B cell (primary cell): ENCODE results near the gene PPL. TPM values are rescaled to one million over a fixed set of nuclear protein-coding genes. Genes with fewer than 3 reads are reported as not detected.

Experiments
- ATAC-seq: fragments of 200-7000 bp; cut with Tn5 transposase; one replicate; pipeline ENCODE4 v1.10.0; 2021; ENCODE audit warnings: low read depth, mild to moderate bottlenecking, moderate number of reproducible peaks, moderate library complexity
- CTCF ChIA-PET: fragments of 350-600 bp; sonication (Branson Sonifier 250); formaldehyde crosslinking; loops from one replicate; lab custom pipeline; 2021; ENCODE audit warnings: antibody characterized with exemption, inconsistent platforms; lab: Charles Lee
- POLR2A ChIA-PET: fragments of 350-600 bp; sonication (Branson Sonifier 250); formaldehyde crosslinking; loops from one replicate; lab custom pipeline; 2021; ENCODE audit warnings: antibody characterized with exemption; lab: Charles Lee
- DNase-seq: peaks from one replicate; pipeline ENCODE4 v3.0.0; 2013
- H2AFZ ChIP-seq: 2 replicates; pipeline ENCODE4 v1.6.1; 2012; ENCODE audit warnings: mild to moderate bottlenecking, low read depth, low read length; ENCODE audit not compliant: insufficient read depth, poor library complexity, severe bottlenecking
- H3K27ac ChIP-seq, 2 donors: 1 replicate in 1 of 2; 2 replicates in 1 of 2; pipeline ENCODE4 v1.5.1; 2012 to 2013; ENCODE audit warnings: low read length in 2 of 2, mild to moderate bottlenecking in 2 of 2, moderate library complexity in 1 of 2
- H3K27me3 ChIP-seq, 4 experiments: fragments of 200-600 bp in 1 of 4; sonication (generic) in 1 of 4; replicated peaks in 1 of 4; 1 replicate in 2 of 4; 2 replicates in 2 of 4; pipeline versions ENCODE4 v1.6.1 to v1.7.0; 2013 to 2016; ENCODE audit warnings: low read length in 3 of 4, mild to moderate bottlenecking in 2 of 4, mixed read lengths in 1 of 4, moderate library complexity in 1 of 4; ENCODE audit not compliant: insufficient read depth in 4 of 4, control insufficient read depth in 3 of 4; ENCODE audit errors: control extremely low read depth in 1 of 4
- H3K36me3 ChIP-seq, 2 experiments: replicated peaks in 1 of 2; 1 replicate in 1 of 2; 2 replicates in 1 of 2; pipeline versions ENCODE4 v1.6.1 to v1.7.1; 2013; ENCODE audit warnings: low read length in 1 of 2; ENCODE audit not compliant: insufficient read depth in 2 of 2, control insufficient read depth in 1 of 2; ENCODE audit errors: control extremely low read depth in 1 of 2, extremely low read depth in 1 of 2
- H3K4me1 ChIP-seq, 2 donors: fragments of 200-600 bp in 1 of 2; sonication (generic) in 1 of 2; 1 replicate in 1 of 2; 2 replicates in 1 of 2; pipeline versions ENCODE4 v1.5.1 to v1.6.1; 2013 to 2017; ENCODE audit warnings: low read length in 2 of 2; ENCODE audit not compliant: control insufficient read depth in 2 of 2, insufficient read depth in 2 of 2
- H3K4me2 ChIP-seq: replicated peaks from 2 replicates; pipeline ENCODE3; 2012; ENCODE audit warnings: mild to moderate bottlenecking, low read depth, low read length; ENCODE audit not compliant: poor library complexity, severe bottlenecking
- H3K4me3 ChIP-seq, 5 experiments: fragments of 200-600 bp in 1 of 5; sonication (generic) in 1 of 5; 1 replicate in 3 of 5; 2 replicates in 2 of 5; pipeline versions ENCODE4 v1.5.1 to v1.7.0; 2011 to 2016; ENCODE audit warnings: low read length in 4 of 5, mild to moderate bottlenecking in 4 of 5, low read depth in 2 of 5, control low read depth in 1 of 5, moderate library complexity in 1 of 5; ENCODE audit not compliant: insufficient read depth in 1 of 5; ENCODE audit errors: control extremely low read depth in 1 of 5, extremely low read depth in 1 of 5
- H3K79me2 ChIP-seq: fragments of 200-600 bp; sonication (generic); one replicate; pipeline ENCODE4 v1.6.0; 2016; ENCODE audit warnings: low read length; ENCODE audit not compliant: control insufficient read depth, insufficient read depth
- H3K9ac ChIP-seq: fragments of 200-600 bp; sonication (generic); 2 replicates; pipeline ENCODE4 v1.6.1; 2017; ENCODE audit warnings: mild to moderate bottlenecking, low read length, moderate library complexity
- H3K9me3 ChIP-seq, 3 donors: one replicate each; pipeline versions ENCODE4 v1.6.1 to v1.7.1; 2013; ENCODE audit warnings: low read length in 2 of 3; ENCODE audit not compliant: control insufficient read depth in 2 of 3, insufficient read depth in 1 of 3; ENCODE audit errors: control extremely low read depth in 1 of 3
- H4K20me1 ChIP-seq: 2 replicates; pipeline ENCODE4 v1.6.0; 2012; ENCODE audit warnings: mild to moderate bottlenecking, low read length; ENCODE audit not compliant: insufficient read depth, control insufficient read depth, poor library complexity, severe bottlenecking
- H3K27ac Mint-ChIP-seq: one replicate; pipeline ENCODE4 v1.8.0; 2021; ENCODE audit warnings: mixed read lengths
- H3K27me3 Mint-ChIP-seq: one replicate; pipeline ENCODE4 v1.8.0; 2021; ENCODE audit warnings: mixed read lengths
- H3K4me1 Mint-ChIP-seq: one replicate; pipeline ENCODE4 v1.8.0; 2021; ENCODE audit warnings: mixed read lengths
- H3K4me3 Mint-ChIP-seq: one replicate; pipeline ENCODE4 v1.8.0; 2021; ENCODE audit warnings: mixed read lengths
- H3K9me3 Mint-ChIP-seq: one replicate; pipeline ENCODE4 v1.8.0; 2022; ENCODE audit warnings: mixed read lengths; ENCODE audit not compliant: insufficient read depth
- CTCF ChIP-seq: fragments of 200-600 bp; IDR thresholded peaks from one replicate; pipeline ENCODE4 v1.8.0; 2022; ENCODE audit warnings: antibody characterized with exemption, mild to moderate bottlenecking
- EZH2 ChIP-seq: IDR thresholded peaks from 2 replicates; pipeline ENCODE4 v1.6.1; 2012; ENCODE audit warnings: borderline replicate concordance, low read depth, mild to moderate bottlenecking, moderate library complexity, low read length; ENCODE audit not compliant: insufficient read depth, poor library complexity, severe bottlenecking
- WGBS: methylation state at CpG from one replicate; pipeline ENCODE4 v1.1.5; 2013; ENCODE audit warnings: missing lambda C conversion rate; ENCODE audit not compliant: insufficient coverage; 5-methylcytosine and 5-hydroxymethylcytosine counted together
- intact Hi-C: fragments of 100-400 bp; cut with micrococcal nuclease; formaldehyde crosslinking; loops from one replicate; pipeline ENCODE4 v1.10.0; 2022
- polyA plus RNA-seq: library from polyadenylated mRNA; depleted of rRNA; stranded (reverse); fragments of >200 nt; gene quantifications from 2 replicates; pipeline ENCODE4 v1.2.3, GENCODE V29; 2012
- total RNA-seq, 2 donors: library from RNA; stranded (reverse); fragments of 120-200 nt in 1 of 2; gene quantifications; 1 replicate in 1 of 2; 2 replicates in 1 of 2; pipeline versions ENCODE4 v1.2.3 to v1.2.4, GENCODE V29; 2013 to 2022

The PPL gene
- total and polyA plus RNA-seq, 2 donors (not counting 1 experiment from before 2014, with no cell fraction given) = not detected

GRCh38 chr16:4911970-4912386, 25.0 kb downstream of the PPL start:
- ChIA-PET POLR2A (no interaction called here), CTCF (no interaction called here)
- Mint-ChIP-seq H3K4me1 (no peaks in the 10 kb centered on the region), H3K4me3 (no peak overlapping the region), H3K27ac (no peak overlapping the region), H3K9me3 (no peaks in the 10 kb centered on the region), H3K27me3 (peaks cover 6% of the 10 kb centered on the region)
- DNase-seq = no peak
- Histone ChIP-seq H3K27me3 (peaks cover 0 to 10% (median 1%) of the 10 kb centered on the region in 4 experiments), H3K4me3 (no peak overlapping the region), H2AFZ (no peak overlapping the region), H3K79me2 (no peaks in the 10 kb centered on the region), H3K4me1 (no peaks in the 10 kb centered on the region), H4K20me1 (no peaks in the 10 kb centered on the region), H3K4me2 (no peak overlapping the region), H3K9me3 (peaks cover 0 to 4% (median 0%) of the 10 kb centered on the region in 3 donors), H3K9ac (no peak overlapping the region), H3K27ac (no peak overlapping the region), H3K36me3 (no peaks in the 10 kb centered on the region)
- no peak for TF ChIP-seq EZH2
- TF ChIP-seq CTCF = no peak
- 80% methylated on average over 6 of the region's 6 CpGs for WGBS
- intact Hi-C loops = no loop called here
- ATAC-seq = no peak

GRCh38 chr16:4910828-4911227, 26.1 kb downstream of the PPL start:
- H3K27ac Mint-ChIP-seq = no peak overlapping the region
- intact Hi-C loops = no loop called here
- DNase-seq (no peak), ATAC-seq (no peak)
- peaks cover 8% of the 10 kb centered on the region for H3K27me3 Mint-ChIP-seq
- WGBS = 95% methylated on average over 7 of the region's 12 CpGs
- H3K9me3 Mint-ChIP-seq = no peaks in the 10 kb centered on the region
- TF ChIP-seq EZH2 = no peak
- no peak for TF ChIP-seq CTCF
- ChIA-PET POLR2A (interaction anchor here (0.7 kb wide), 2 partner anchors 703 to 1077 kb away, joined by 7 to 8 read pairs; no protein-coding TSS in a partner anchor), CTCF (no interaction called here)
- no peak overlapping the region for H2AFZ ChIP-seq
- H3K9ac ChIP-seq = no peak overlapping the region
- H3K36me3 ChIP-seq = no peaks in the 10 kb centered on the region
- no peaks in the 10 kb centered on the region for H4K20me1 ChIP-seq
- H3K4me1 Mint-ChIP-seq = no peaks in the 10 kb centered on the region
- no peak overlapping the region for H3K27ac ChIP-seq
- H3K4me3 Mint-ChIP-seq = no peak overlapping the region
- peaks cover 0 to 4% (median 0%) of the 10 kb centered on the region in 3 donors for H3K9me3 ChIP-seq
- H3K79me2 ChIP-seq = no peaks in the 10 kb centered on the region
- peaks cover 0 to 8% (median 1%) of the 10 kb centered on the region in 4 experiments for H3K27me3 ChIP-seq
- no peak overlapping the region for H3K4me3 ChIP-seq
- H3K4me2 ChIP-seq = no peak overlapping the region
- no peaks in the 10 kb centered on the region for H3K4me1 ChIP-seq
